GM03348 (cell line): ENCODE results near the gene MACROH2A1.

ENCODE experiments used
- DNase-seq: peaks from one replicate; pipeline ENCODE4 v3.0.0; 2012; ENCODE audit warnings: low spot score

The MACROH2A1 gene

DNA sequence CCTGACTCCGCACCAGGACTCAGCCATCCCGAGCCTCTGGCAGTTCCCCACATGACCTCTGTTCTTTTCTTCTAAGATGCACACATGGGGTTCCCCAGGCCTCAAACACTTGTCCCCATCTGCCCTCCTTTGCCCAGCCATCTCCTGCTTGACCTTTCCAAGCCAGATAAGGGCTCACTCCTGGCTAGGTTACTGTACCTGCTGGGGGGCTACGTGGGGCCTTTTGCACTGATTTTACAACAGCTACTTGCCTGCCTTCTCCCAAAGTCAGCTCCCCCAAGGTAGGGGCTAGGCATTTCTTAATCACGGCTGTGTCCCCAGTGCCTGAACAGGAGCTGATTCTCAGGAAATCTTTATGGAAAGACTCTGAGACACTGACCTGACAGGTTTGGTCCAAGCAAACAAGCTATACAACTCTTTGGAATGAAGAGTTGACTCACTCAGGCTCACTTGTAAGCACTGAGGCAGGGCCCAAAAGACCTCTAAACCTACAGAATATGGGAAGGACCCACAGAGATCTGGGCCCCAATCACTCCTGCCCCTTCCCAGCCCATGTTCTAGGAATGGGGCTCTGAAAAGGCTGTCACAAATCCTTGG is 2.5 kb downstream of the MACROH2A1 start:
- no peak for DNase-seq

DNA sequence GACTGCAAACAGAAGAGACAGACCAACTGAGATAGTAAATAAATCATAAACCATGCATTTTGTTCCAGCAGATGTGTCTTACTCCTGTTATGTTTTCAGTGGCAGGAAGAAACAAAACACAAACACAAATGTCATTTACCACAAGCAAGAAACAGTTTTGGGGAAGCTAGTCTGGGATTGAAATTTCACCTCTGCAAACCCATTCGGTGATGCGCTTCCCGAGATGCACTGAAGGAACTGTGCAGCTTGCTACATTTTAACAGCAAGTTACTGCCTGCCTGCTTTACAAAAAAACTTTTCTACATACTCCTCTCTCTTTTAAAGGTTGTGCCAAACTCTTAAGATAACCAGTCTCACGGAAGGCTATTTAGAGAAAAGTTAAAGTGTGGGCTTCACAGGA is 3.2 kb downstream of the MACROH2A1 start:
- no peak for DNase-seq

DNA sequence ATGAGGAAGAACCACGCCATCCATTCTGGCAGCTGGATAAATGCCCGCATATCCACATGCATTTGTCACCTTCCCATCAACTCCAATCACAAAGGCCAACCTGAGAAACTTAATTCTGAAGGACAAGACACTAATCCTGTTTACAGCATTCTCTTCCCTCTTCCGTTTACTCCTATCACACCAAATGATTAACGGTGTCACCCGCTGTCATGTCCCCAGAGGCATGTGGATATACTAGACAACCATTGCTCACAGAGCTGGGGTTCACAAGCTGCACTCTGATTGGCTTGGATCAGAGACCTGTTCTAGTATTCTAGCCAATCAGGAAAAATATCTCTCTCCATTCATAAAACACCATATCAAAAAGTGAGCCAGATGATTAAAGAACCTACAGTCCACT is 3.6 kb downstream of the MACROH2A1 start:
- no peak for DNase-seq

DNA sequence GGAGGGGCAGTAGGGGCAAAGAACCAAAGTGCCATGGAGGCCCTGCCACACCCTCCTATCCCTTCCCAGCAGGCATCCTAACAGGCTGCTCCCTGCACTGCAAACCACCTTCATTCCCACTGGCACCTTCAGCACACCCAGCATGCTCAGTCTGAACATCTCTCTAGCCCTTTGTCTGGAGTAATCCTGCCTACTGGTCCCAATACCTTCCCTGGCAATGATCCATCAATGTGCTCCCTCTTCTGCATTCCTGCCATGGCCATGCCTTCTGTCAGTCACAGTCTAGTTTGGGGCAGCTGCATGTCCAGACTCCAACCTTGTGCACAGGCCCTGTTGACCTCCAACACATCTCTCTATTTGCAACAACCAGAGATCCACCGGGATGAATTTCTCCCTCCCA is 4.9 kb downstream of the MACROH2A1 start:
- no peak for DNase-seq

DNA sequence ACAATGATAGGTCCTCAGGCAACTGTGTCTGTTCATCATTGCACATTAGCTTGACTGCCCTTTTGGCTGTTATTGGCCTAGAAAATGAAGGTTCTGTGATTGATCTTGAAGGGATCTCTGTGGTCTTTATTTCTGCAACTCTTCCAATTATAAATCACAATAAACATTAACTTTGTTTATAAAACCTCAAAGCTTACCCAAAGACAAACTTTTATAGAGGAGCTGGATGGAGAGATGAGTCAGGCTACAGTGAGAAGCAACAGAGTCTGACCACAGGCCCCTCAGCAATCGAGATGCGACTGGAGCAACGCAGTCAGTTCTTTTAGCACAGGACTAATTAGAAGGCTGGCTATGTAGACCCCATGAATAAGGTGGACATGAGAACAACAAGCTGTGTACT is 5.3 kb downstream of the MACROH2A1 start:
- DNase-seq: no peak

DNA sequence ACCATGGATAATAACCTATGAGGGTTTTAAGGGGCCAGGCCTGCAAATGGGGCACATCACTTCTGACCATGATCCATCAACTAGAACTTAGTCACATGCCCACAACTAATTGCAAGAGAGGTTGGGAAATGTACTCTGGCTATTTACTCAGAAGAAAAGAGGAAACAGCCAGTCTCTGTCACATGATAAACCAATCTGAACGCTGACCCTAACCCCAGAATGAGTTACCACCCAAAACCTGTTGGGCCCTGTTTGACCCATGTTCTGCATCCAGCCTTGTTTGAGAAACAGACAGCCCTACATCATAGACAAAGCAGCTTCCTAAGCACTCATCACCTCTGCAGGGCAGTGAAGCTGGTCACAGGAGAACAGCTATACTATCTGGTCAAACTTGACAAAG is 5.8 kb downstream of the MACROH2A1 start:
- no peak for DNase-seq

DNA sequence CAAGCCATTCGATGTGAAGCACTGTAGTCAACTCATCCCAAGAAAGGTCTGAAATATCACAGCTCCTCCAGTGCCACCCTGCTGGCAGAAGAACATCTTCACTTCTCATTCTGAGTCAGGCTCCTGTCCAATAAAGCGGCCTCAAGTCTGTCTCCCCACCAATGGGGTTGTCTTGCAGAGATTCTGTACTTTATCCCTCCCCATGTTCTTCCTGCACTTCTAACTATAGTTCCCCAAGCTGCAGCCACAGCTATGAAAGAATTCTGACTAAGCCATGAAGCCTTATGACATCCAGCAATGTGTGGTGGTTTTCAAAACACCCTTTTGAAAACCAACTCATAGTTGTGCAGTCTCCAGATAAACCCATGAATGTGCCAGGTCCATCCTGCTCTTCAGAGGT is 6.8 kb downstream of the MACROH2A1 start:
- DNase-seq: peak; percentile 82

DNA sequence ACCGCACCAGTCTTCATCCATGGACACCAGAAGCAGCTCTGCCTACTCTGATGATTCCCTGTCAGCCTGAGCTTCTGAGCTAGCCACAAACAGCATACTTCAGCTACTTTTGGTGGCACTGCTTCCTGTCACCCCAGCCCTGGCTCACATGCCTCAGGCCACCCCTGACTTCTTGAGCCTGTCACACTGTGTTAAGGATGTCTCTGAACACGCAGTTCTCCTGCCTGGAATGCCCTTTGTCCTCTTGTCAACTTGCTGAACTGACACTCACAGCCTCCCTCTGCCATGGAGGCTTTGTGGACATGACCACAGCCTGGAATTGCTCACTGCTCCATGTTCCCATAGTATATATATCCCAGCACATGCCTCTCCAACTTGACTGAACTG is 7.2 kb downstream of the MACROH2A1 start:
- no peak for DNase-seq

DNA sequence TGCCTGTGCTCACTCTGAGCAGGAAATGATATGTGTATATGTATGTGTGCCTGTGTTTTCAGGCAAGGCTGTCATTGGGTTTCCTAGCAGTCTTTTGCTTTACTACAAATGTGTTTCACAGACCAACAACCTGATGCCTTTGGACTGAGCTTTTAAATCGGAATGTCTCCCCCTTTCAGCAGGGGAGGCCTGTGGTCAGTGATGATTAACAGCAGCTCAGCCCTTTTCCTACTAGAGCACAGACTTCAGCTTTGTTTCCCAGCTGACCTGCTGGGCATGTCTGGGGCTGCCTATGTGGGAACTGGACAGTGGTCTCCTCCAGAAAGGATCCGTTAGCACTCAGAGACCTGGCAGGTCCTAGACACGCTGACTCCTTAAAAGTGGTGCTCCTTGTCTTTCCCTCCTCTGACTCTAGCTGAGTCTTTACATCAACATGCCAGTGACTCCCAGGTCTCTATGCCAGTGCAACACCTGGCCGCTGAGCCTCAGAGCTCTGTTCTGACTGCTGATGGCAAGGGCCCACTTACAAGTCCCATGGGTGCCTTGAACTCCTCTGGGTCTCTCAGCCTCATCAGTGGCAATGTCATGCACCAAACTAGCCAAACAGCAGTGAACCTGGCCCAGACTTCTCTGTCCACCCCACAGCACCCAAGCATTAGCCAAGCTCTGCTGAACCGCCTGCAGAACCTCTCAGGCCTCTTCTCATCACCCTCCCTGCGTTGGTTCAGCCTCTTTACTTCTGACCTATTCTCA is 7.7 kb downstream of the MACROH2A1 start:
- peak; percentile 89 for DNase-seq

DNA sequence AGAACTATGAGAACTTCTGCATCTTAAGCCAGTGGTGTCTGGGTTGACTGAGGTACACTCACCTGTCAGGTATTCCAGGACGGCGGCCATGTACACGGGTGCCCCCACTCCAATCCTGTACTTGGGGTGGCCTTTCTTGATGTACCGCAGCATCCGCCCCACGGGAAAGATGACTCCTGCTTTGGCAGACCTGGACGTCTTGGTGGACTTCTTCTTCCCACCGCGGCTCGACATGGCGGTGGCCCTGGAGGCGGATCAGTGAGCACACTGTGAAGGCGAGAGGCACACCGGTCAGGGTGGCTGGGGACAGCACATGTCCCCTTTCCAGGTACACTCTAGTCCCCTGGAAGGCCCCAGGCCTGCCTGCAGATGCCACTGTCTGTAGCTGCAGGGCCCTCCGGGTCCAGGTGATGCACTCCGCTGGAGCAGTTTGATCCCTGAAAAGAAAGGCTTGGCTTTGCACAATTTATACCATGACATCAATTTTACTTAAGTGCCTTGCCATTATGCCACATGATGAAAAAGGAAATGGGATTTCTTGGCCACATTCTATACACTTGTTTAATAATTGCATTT is 10.1 kb downstream of the MACROH2A1 start:
- DNase-seq: no peak

DNA sequence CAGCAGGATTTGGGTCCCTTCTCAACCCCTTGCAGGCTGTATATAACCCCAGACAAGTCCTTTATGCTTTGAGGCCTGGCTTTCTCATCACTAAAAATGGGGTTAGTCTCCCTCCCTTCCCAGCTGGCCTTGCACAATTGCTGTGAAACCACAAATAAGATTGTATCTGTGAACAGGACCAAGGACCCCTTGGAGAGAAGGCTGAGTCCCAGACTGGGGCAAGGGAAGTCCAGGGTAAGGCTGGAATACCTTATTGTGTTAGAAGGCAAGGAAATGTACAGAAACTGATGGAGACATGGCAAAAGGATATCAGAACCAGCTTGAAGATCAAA is 11.4 kb downstream of the MACROH2A1 start:
- no peak for DNase-seq

DNA sequence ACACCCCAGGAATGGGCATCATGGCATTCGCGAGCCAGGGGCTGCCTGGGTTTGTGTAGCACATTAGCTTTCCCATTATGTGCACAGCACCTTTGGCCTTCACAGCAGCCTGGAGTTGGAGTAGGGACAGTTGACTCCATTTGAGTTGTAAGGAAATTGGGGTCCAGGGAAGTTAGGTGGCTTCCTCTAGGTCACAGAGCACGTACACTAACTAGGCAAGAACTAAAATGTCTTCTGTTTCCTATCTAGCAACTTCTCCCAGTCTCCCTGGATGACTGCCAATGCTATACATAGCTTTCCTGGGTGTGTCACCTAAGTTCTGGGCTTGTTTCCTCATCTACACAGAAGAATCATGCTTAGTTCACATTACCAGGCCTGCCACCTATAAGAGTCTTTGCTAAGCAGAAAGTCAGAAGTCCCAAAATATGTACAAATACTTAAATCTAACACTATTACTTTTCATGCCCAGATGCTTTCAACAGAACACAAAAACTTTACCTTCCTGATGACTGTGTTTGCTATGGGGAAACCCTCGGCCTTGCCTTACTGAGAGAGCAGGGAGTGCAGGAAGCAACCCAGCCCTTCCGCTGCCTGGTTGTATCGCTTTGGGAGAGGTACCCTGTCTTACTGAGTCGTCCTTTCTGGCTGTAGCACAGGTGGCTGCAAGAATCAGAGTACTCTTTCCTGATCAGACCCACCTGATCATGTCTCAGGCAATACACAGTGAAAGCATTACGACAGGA is 12.0 kb downstream of the MACROH2A1 start:
- peak; percentile 75 for DNase-seq

DNA sequence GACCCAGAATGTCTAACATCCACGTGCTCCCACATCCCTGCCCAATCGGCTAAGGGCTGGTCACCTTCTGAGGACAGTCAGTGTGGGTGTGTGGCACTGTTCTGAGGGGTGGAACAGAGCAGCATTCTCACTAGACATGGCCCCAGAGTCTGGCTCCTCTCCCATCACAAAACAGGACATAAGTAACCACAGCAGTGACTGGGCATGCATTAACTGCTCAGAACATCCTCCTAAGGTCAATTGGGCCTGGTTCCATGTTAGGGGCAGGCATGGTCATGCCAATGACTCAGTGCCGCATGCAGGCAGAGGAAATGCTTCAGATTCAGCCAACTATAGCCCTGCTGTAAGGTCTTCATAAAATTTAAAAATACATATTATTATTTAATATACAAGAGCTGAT is 12.9 kb downstream of the MACROH2A1 start:
- DNase-seq: peak; percentile 55

DNA sequence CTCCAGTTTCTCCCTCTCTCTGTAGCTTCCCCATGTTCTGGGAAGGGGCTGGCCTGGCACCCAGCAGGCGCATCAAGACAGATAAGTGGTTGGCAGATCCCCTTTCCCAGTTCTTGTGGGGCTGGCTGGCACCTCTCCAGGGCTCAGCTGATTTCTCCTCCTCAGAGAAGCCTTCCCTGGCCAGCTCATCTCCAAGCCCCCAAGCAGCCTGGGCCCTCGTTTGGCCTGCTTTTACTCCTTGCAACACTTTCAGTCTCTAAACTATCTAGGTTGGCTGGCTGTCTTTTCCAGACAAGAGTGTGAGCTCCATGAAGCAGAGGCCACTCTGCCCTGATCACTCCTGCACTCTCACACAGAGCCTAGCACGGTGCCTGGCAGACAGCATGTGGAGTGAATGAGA is 13.5 kb downstream of the MACROH2A1 start:
- no peak for DNase-seq

DNA sequence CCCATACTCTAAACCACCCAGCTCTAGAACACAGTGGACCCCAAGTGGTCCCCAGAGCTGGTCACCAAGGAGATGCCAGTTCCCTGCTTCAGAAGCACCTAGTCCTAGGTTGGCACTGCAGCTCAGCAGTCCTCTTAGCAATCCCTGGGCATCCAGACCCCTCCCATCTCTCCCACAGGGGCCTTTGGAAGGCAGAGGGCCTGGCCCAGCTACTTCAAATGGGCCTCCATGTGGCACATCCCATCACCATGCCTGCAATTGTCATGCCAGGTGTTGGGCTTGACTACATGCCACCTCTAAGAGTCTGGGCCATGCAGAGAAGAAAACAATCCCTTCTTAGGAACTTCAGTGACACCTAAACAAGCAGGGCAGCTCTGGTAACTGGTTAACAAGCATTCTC is 14.1 kb downstream of the MACROH2A1 start:
- no peak for DNase-seq

DNA sequence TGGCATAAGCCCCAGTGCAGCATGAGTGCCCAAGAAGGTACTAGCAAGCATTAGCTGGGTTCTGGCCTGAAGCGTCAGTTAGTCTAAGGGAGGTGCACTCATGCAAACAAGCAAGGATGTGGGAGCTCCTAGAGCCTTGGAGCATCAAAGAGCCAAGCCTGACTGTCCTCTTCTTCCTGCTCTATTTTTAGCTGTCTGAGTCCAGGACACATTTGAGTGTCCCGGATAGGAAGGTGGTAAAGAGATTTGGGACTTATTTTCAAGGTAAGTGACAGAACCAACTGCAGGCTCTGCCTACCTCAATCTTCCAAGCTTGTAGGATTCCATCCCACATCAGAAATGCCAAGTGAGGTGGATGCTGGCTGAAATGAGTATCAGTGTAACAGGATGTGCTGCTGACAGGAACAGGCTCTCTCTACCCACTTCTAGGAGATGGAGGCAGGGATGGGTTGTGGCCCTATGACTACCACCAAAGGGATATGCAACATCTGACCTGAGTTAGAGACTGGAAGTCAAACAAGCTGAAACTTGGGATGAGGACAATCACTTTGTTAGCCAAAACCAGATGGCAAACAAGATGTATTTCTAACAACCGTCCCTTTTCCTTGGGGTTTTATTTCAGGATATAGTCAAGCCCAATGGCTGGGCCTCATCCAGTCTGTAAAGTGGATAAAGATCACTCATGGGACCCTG is 15.1 kb downstream of the MACROH2A1 start:
- DNase-seq: peak; percentile 27

DNA sequence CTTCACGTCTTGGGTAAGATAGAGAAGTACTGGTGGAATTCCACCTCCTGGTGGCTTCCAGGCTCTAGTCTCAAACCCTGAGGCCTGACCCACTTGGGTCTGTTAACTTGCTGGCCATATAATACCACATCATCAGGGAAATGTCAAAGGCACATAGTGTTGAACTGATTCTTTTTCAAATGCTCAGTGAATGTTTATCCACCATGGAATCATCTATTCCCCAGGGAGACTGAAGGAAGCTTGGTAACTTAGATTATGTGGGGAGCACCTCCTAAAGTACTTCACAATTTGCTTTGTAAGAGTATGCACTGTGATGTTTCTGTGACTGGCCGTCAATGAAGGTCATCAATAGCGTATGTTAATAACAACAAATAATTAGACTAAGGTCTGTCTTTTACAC is 16.1 kb downstream of the MACROH2A1 start:
- DNase-seq: no peak

DNA sequence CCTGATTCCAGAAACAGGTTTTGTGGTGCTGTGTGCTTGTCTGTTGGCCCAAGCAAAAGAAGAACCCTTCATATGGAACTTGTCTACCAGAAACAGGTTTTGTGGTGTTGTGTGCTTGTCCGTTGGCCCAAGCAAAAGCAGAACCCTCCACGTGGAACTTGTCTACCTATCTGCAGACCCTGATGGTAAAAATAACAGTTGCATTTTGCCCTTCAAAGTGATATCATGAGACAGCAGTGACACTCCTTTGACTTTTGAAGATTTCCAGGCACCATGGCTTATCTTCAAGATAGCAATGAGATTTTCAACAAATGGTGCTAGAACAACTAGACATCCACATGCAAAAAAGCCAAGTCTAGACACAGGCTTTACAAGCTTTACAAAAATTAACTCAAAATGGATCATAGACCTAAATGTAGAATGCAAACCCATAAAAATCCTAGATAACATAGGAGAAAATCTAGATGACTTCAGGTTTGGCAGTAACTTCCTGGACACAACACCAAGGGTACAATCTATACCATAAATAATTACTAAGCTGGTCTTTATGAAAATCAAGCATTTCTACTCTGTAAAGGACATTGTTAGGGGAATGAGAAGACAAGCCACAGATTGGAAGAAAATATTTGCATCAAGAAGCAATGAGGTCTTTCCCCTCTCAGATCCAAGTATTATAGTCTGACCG is 16.8 kb downstream of the MACROH2A1 start:
- DNase-seq: no peak

DNA sequence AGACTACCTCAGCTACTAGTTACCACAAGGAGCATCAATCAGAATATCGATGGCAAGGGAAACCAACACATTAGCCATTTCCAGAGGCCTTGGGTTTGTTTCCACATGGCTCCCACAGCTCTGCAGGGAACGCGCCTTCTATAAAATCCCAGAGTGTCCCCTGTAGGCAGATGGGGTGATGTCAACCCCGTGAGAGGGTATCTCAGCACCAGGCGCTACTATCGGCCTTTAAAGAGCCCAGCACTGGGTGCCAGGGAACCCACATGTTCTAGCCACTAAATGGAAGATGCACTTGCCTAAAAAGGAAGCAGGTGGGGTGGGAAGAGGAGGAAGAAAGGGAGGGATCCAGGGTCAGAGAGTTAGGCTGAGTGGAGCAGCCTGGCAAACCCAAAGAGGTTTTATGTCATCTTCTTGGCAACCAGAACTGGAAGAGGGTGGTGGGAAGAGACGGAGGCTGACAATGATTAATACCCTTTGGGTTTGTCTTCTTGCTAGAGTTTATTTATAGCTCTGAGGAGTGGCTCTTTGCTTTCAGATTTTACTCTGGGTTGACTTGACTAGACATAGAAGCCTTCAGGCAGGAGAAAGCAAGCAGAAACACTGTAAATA is 19.9 kb downstream of the MACROH2A1 start:
- DNase-seq: peak; percentile 68

DNA sequence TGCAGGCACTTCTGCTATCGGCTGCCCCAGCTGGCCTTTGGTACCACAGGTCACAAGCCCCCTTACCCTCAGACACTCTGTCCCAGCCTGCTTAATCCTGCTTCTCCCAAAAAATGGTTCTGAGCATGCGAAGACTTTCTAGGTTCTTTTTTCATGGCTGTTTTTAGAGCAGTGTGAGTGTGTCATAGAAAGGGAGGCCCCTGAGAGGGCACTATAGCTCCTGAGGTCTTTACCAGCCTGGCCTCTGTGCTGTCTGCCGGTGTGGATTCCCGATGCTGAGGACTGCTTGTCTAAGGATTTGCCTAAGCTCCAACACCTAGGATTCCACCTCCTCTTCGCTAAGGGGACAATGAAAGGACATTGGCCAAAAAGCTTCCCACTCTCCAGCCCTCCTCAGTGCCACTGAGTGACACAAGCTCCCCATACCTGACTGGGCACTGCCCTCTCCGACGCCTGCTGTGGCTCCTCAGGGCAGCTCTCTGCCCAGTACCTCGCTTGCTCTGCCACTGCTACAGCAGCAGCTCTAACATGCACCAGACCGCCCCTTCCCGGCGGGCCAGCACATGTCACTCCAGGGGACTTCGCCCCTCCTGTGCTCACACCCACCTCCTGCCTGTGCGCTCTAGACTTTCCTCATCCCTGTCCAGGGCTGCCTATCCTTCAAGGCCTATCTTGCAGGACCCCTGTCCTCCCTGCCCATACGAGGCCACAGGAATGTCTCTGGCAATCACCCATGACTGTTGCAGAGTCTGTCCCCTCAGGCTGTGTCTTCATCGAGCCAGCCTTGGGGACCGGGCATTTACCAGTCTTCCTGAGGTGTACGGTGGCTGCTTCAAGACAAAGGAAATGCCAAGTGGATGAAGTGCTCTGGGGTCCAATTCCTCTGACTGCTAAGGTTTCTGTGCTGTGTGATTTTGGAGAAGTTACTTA is 21.0 kb downstream of the MACROH2A1 start:
- DNase-seq: no peak
